ENCODE results near the gene RPL36AL. TPM values are rescaled to one million over a fixed set of nuclear protein-coding genes. Genes with fewer than 3 reads are reported as not detected.

The RPL36AL gene
- total RNA-seq, 1 experiment from 2014 or later = 181 TPM

- POLR2A ChIA-PET = interaction anchor here (0.6 to 1.5 kb wide), 12 partner anchors 10 to 306 kb away, joined by 3 to 28 read pairs (median 6); partner anchors contain the start of genes KLHDC2, LRR1, MGAT2 and NEMF
Observed at GRCh38 chr14:49633640-49634546, 13.5 kb upstream of the RPL36AL start.

GRCh38 chr14:49623941-49624839, 3.8 kb upstream of the RPL36AL start:
- Histone ChIP-seq H3K9me3 (no peaks in the 10 kb centered on the region), H3K4me3 (ENCODE audit: low read depth, low read length) (no peak overlapping the region), H3K27me3 (replicated peaks; ENCODE audit: control insufficient read depth, insufficient read depth, low read length) (no peaks in the 10 kb centered on the region), H3K4me1 (peaks cover 19% of the 10 kb centered on the region), H3K36me3 (ENCODE audit: control insufficient read depth, insufficient read depth, low read length) (no peaks in the 10 kb centered on the region)
- no peak overlapping the region for H3K4me3 Mint-ChIP-seq (ENCODE audit: unreplicated experiment)
- BruUV-seq (replicated peaks) = no TSS peak
- H3K4me1 Mint-ChIP-seq (ENCODE audit: low read depth, unreplicated experiment) = no peaks in the 10 kb centered on the region
- H3K36me3 Mint-ChIP-seq (ENCODE audit: insufficient read depth, unreplicated experiment) = peaks cover 69% of the 10 kb centered on the region
- H3K9me3 Mint-ChIP-seq (ENCODE audit: unreplicated experiment) = no peaks in the 10 kb centered on the region
- H3K27ac Mint-ChIP-seq (ENCODE audit: unreplicated experiment) = no peak overlapping the region
- no peaks in the 10 kb centered on the region for H3K27me3 Mint-ChIP-seq (ENCODE audit: insufficient read depth, unreplicated experiment)
- CTCF ChIA-PET = interaction anchor here (1.1 to 1.2 kb wide), 2 partner anchors 10 to 11 kb away, joined by 3 to 7 read pairs; partner anchors contain the start of gene DNAAF2
- intact Hi-C loops (cut with micrococcal nuclease; ENCODE audit: unreplicated experiment) = no loop called here
- peak; percentile 64 to 67 for DNase-seq
- TF ChIP-seq CTCF (IDR thresholded peaks at IDR 0.05; ENCODE audit: insufficient read depth in 1 of 2, low read depth in 1 of 2, low read length in 1 of 2, severe bottlenecking in 1 of 2, unreplicated experiment in 1 of 2) = no peak
- POLR2A ChIA-PET = interaction anchor here (0.5 to 1.7 kb wide), 4 partner anchors 10 to 244 kb away, joined by 3 to 20 read pairs (median 4); partner anchors contain the start of gene RPS29

More at GRCh38 chr14:49633640-49634546, 13.5 kb upstream of the RPL36AL start:
- H3K27me3 ChIP-seq (replicated peaks; ENCODE audit: control insufficient read depth, insufficient read depth, low read length) = no peaks in the 10 kb centered on the region
- TF ChIP-seq CTCF (IDR thresholded peaks at IDR 0.05; ENCODE audit: insufficient read depth in 1 of 2, low read depth in 1 of 2, low read length in 1 of 2, severe bottlenecking in 1 of 2, unreplicated experiment in 1 of 2) = peak; percentile 81 to 86
- peak; percentile 94 to 96 for DNase-seq
- Mint-ChIP-seq H3K27me3 (ENCODE audit: insufficient read depth, unreplicated experiment) (no peaks in the 10 kb centered on the region), H3K27ac (ENCODE audit: unreplicated experiment) (peak overlapping the region; percentile 99), H3K4me1 (ENCODE audit: low read depth, unreplicated experiment) (peaks cover 15% of the 10 kb centered on the region), H3K9me3 (ENCODE audit: unreplicated experiment) (no peaks in the 10 kb centered on the region), H3K4me3 (ENCODE audit: unreplicated experiment) (peak overlapping the region; percentile 93), H3K36me3 (ENCODE audit: insufficient read depth, unreplicated experiment) (peaks cover 69% of the 10 kb centered on the region)
- CTCF ChIA-PET = interaction anchor here (0.5 to 1.9 kb wide), 21 partner anchors 10 to 262 kb away, joined by 3 to 23 read pairs (median 4); partner anchors contain the start of genes KLHDC2, MGAT2, NEMF and POLE2
- H3K9me3 ChIP-seq = no peaks in the 10 kb centered on the region
- peak overlapping the region; percentile 92 for H3K4me3 ChIP-seq (ENCODE audit: low read depth, low read length)
- intact Hi-C loops (cut with micrococcal nuclease; ENCODE audit: unreplicated experiment) = loop anchor here (1.0 to 5.0 kb wide), 6 partner anchors 14 to 218 kb away; partner anchors contain the start of genes MGAT2, NEMF, POLE2 and RPL36AL
- BruUV-seq (replicated peaks) = no TSS peak
- peaks cover 14% of the 10 kb centered on the region for H3K4me1 ChIP-seq
- no peaks in the 10 kb centered on the region; the same call in 1 of the 2 replicates for H3K36me3 ChIP-seq (ENCODE audit: control insufficient read depth, insufficient read depth, low read length)
